Activated T-helper 1 cell treated with anti-CD3 and anti-CD28 coated beads, Interleukin-12 subunit alpha, Interleukin-12 subunit beta, Interleukin-2, Interleukin-4 antibody, amounts not matched to agents 30 ng/mL and 10 ng/mL and 1 ng/mL, durations not matched to agents 14 hours and 24 hours and 36 hours (primary cell): Measurements from ENCODE around the gene PPM1E. TPM values are rescaled to one million over a fixed set of nuclear protein-coding genes. Genes with fewer than 3 reads are reported as not detected.
A peak's percentile ranks its signal among the peaks of the same experiment; 100 is the strongest.
"Not testable (repeated sequence)": the region's sequence is repeated elsewhere in the genome, so short reads cannot be mapped to it uniquely, and the experiment has no call there.

Experiments used
- DNase-seq: peaks from one replicate; pipeline ENCODE4 v3.0.0; 2021; ENCODE audit warnings: low spot score
- H3K27ac Mint-ChIP-seq: one replicate; pipeline ENCODE4 v1.8.0; 2021; ENCODE audit warnings: mild to moderate bottlenecking, mixed read lengths
- H3K27me3 Mint-ChIP-seq: one replicate; pipeline ENCODE4 v1.8.0; 2022; ENCODE audit warnings: mild to moderate bottlenecking, moderate library complexity, mixed read lengths; ENCODE audit not compliant: insufficient read depth
- H3K36me3 Mint-ChIP-seq: one replicate; pipeline ENCODE4 v1.8.0; 2021; ENCODE audit warnings: low read depth, mixed read lengths
- H3K4me1 Mint-ChIP-seq: one replicate; pipeline ENCODE4 v1.8.0; 2021; ENCODE audit warnings: low read depth, mixed read lengths
- H3K4me3 Mint-ChIP-seq: one replicate; pipeline ENCODE4 v1.8.0; 2021; ENCODE audit warnings: mild to moderate bottlenecking, moderate library complexity, mixed read lengths
- H3K9me3 Mint-ChIP-seq: one replicate; pipeline ENCODE4 v1.8.0; 2021; ENCODE audit warnings: mixed read lengths
- intact Hi-C: fragments of 100-400 bp; cut with micrococcal nuclease; formaldehyde crosslinking; loops from one replicate; pipeline ENCODE4 v1.15.1; 2024
- total RNA-seq: library from RNA; stranded (reverse); gene quantifications from 2 replicates; pipeline ENCODE4 v1.2.3, GENCODE V29; 2022

The PPM1E gene
- total RNA-seq = 0.03 TPM in 1 of 2 replicates, not detected in the other

GRCh38 chr17:58755577-58756245, at the start of gene PPM1E:
PPM1E (plus strand) TSS chr17:58755854.
- DNase-seq = peak; percentile 45
- intact Hi-C loops = loop anchor here (2.0 kb wide), 2 partner anchors 97 to 249 kb away; no protein-coding TSS in a partner anchor
- H3K36me3 Mint-ChIP-seq = no peaks in the 10 kb centered on the region
- H3K27ac Mint-ChIP-seq = peak within 1 kb of the TSS; percentile 52
- peaks cover 61% of the 10 kb centered on the region for H3K27me3 Mint-ChIP-seq
- peaks cover 12% of the 10 kb centered on the region for H3K4me1 Mint-ChIP-seq
- no peaks in the 10 kb centered on the region for H3K9me3 Mint-ChIP-seq
- H3K4me3 Mint-ChIP-seq = peak within 1 kb of the TSS; percentile 92

- intact Hi-C loops = loop anchor here (1.0 to 5.0 kb wide), 2 partner anchors 119 to 295 kb away; no protein-coding TSS in a partner anchor
- DNase-seq = no peak
- Mint-ChIP-seq H3K36me3 (peaks cover 43% of the 10 kb centered on the region), H3K4me1 (peaks cover 48% of the 10 kb centered on the region), H3K9me3 (no peaks in the 10 kb centered on the region), H3K4me3 (peak overlapping the region; percentile 54), H3K27ac (peak overlapping the region; percentile 73), H3K27me3 (no peaks in the 10 kb centered on the region)
These were observed 49.1 kb upstream of the PPM1E start for GRCh38 chr17:58706351-58707140.

GRCh38 chr17:58710948-58711552, 44.6 kb upstream of the PPM1E start:
- Mint-ChIP-seq H3K36me3 (peaks cover 32% of the 10 kb centered on the region), H3K9me3 (no peaks in the 10 kb centered on the region), H3K4me1 (peaks cover 18% of the 10 kb centered on the region), H3K4me3 (no peak overlapping the region), H3K27me3 (no peaks in the 10 kb centered on the region), H3K27ac (no peak overlapping the region)
- intact Hi-C loops = loop anchor here (1.0 kb wide), 1 partner anchor 294 kb away; no protein-coding TSS in a partner anchor
- no peak for DNase-seq

GRCh38 chr17:58722274-58722673, 33.4 kb upstream of the PPM1E start:
- Mint-ChIP-seq H3K4me1 (no peaks in the 10 kb centered on the region), H3K27ac (no peak overlapping the region), H3K27me3 (no peaks in the 10 kb centered on the region), H3K4me3 (no peak overlapping the region), H3K9me3 (no peaks in the 10 kb centered on the region), H3K36me3 (peaks cover 24% of the 10 kb centered on the region)
- no peak for DNase-seq
- intact Hi-C loops = no loop called here

GRCh38 chr17:58722696-58723095, 33.0 kb upstream of the PPM1E start:
- intact Hi-C loops = no loop called here
- peaks cover 22% of the 10 kb centered on the region for H3K36me3 Mint-ChIP-seq
- H3K4me3 Mint-ChIP-seq = no peak overlapping the region
- no peak overlapping the region for H3K27ac Mint-ChIP-seq
- no peak for DNase-seq
- no peaks in the 10 kb centered on the region for H3K4me1 Mint-ChIP-seq
- H3K9me3 Mint-ChIP-seq = no peaks in the 10 kb centered on the region
- H3K27me3 Mint-ChIP-seq = no peaks in the 10 kb centered on the region

GRCh38 chr17:58728798-58729197, 26.9 kb upstream of the PPM1E start:
- no peak for DNase-seq
- Mint-ChIP-seq H3K27ac (no peak overlapping the region), H3K4me3 (no peak overlapping the region), H3K9me3 (no peaks in the 10 kb centered on the region), H3K4me1 (peaks cover 5% of the 10 kb centered on the region), H3K36me3 (peaks cover 15% of the 10 kb centered on the region), H3K27me3 (no peaks in the 10 kb centered on the region)
- intact Hi-C loops = no loop called here

- H3K36me3 Mint-ChIP-seq = peaks cover 6% of the 10 kb centered on the region
These were observed 24.7 kb upstream of the PPM1E start for GRCh38 chr17:58730937-58731336.

GRCh38 chr17:58734040-58734439, 21.6 kb upstream of the PPM1E start:
- Mint-ChIP-seq H3K9me3 (no peaks in the 10 kb centered on the region), H3K36me3 (peaks cover 3% of the 10 kb centered on the region), H3K27ac (no peak overlapping the region), H3K27me3 (no peaks in the 10 kb centered on the region), H3K4me3 (no peak overlapping the region), H3K4me1 (peaks cover under 1% of the 10 kb centered on the region)
- no peak for DNase-seq
- intact Hi-C loops = no loop called here

More at GRCh38 chr17:58730937-58731336, 24.7 kb upstream of the PPM1E start:
- intact Hi-C loops = no loop called here
- Mint-ChIP-seq H3K4me1 (peaks cover 5% of the 10 kb centered on the region), H3K27me3 (no peaks in the 10 kb centered on the region), H3K27ac (no peak overlapping the region), H3K4me3 (no peak overlapping the region), H3K9me3 (no peaks in the 10 kb centered on the region)
- DNase-seq = no peak

GRCh38 chr17:58734811-58735210, 20.8 kb upstream of the PPM1E start:
- no peak overlapping the region for H3K27ac Mint-ChIP-seq
- DNase-seq = no peak
- no peak overlapping the region for H3K4me3 Mint-ChIP-seq
- H3K36me3 Mint-ChIP-seq = peaks cover 3% of the 10 kb centered on the region
- intact Hi-C loops = no loop called here
- no peaks in the 10 kb centered on the region for H3K9me3 Mint-ChIP-seq
- no peaks in the 10 kb centered on the region for H3K4me1 Mint-ChIP-seq
- H3K27me3 Mint-ChIP-seq = no peaks in the 10 kb centered on the region

- Mint-ChIP-seq H3K27me3 (no peaks in the 10 kb centered on the region), H3K4me1 (no peaks in the 10 kb centered on the region), H3K27ac (no peak overlapping the region), H3K9me3 (no peaks in the 10 kb centered on the region), H3K4me3 (no peak overlapping the region), H3K36me3 (no peaks in the 10 kb centered on the region)
- DNase-seq = no peak
- intact Hi-C loops = no loop called here
These were observed 14.5 kb upstream of the PPM1E start for GRCh38 chr17:58741121-58741625.

GRCh38 chr17:58747674-58748073, 8.0 kb upstream of the PPM1E start:
- H3K36me3 Mint-ChIP-seq = no peaks in the 10 kb centered on the region
- intact Hi-C loops = no loop called here
- no peak overlapping the region for H3K4me3 Mint-ChIP-seq
- H3K27me3 Mint-ChIP-seq = peaks cover 7% of the 10 kb centered on the region
- H3K27ac Mint-ChIP-seq = no peak overlapping the region
- no peaks in the 10 kb centered on the region for H3K9me3 Mint-ChIP-seq
- H3K4me1 Mint-ChIP-seq = no peaks in the 10 kb centered on the region
- DNase-seq = no peak

- intact Hi-C loops, H3K9me3 Mint-ChIP-seq, DNase-seq, H3K4me3 Mint-ChIP-seq, H3K4me1 Mint-ChIP-seq, H3K27ac Mint-ChIP-seq, H3K36me3 Mint-ChIP-seq: not testable (repeated sequence)
- peaks cover 21% of the 10 kb centered on the region for H3K27me3 Mint-ChIP-seq
These were observed 6.0 kb upstream of the PPM1E start for GRCh38 chr17:58749627-58750026.

- H3K9me3 Mint-ChIP-seq = no peaks in the 10 kb centered on the region
- intact Hi-C loops = no loop called here
- H3K4me1 Mint-ChIP-seq = peaks cover 12% of the 10 kb centered on the region
- DNase-seq = no peak
- no peak overlapping the region for H3K27ac Mint-ChIP-seq
- H3K27me3 Mint-ChIP-seq = peaks cover 43% of the 10 kb centered on the region
- no peaks in the 10 kb centered on the region for H3K36me3 Mint-ChIP-seq
- no peak overlapping the region for H3K4me3 Mint-ChIP-seq
These were observed 2.6 kb upstream of the PPM1E start for GRCh38 chr17:58753026-58753425.
